HepG2 (cell line): ENCODE results near the gene ARG2.

ENCODE experiments used
- CEBPB ChIP-seq: IDR thresholded peaks from 2 replicates; pipeline ENCODE4 v1.6.1; 2011; ENCODE audit warnings: low read depth, low read length, improper control_type of control experiment, borderline replicate concordance
- NFE2L1 ChIP-seq: sonication (generic); formaldehyde crosslinking; IDR thresholded peaks from 2 replicates; pipeline ENCODE4 v1.4.0; 2020; ENCODE audit warnings: missing genetic modification reagents, mild to moderate bottlenecking, borderline replicate concordance
- SMC3 ChIP-seq: IDR thresholded peaks from 2 replicates; pipeline ENCODE4 v1.6.1; 2011; ENCODE audit warnings: low read length, improper control_type of control experiment
- TARDBP ChIP-seq: sonication (generic); formaldehyde crosslinking; IDR thresholded peaks from 2 replicates; pipeline ENCODE4 v1.8.0; 2022; ENCODE audit warnings: mild to moderate bottlenecking, missing genetic modification reagents
- ZNF589 ChIP-seq: sonication (generic); formaldehyde crosslinking; conservative IDR thresholded peaks from 2 replicates; pipeline ENCODE4 v1.8.0; 2022; ENCODE audit warnings: mild to moderate bottlenecking, moderate library complexity, missing genetic modification reagents
- TF ChIP-seq, protein P1 (sequence below): sonication (generic); formaldehyde crosslinking; IDR thresholded peaks from 2 replicates; pipeline ENCODE4 v1.8.0; 2022; ENCODE audit warnings: mild to moderate bottlenecking, missing genetic modification reagents, borderline replicate concordance
- TF ChIP-seq, protein P2 (sequence below): sonication (generic); formaldehyde crosslinking; IDR thresholded peaks from 2 replicates; pipeline ENCODE4 v1.4.0; 2020; ENCODE audit warnings: low read depth, missing genetic modification reagents
- TF ChIP-seq, protein P3 (sequence below): sonication (generic); formaldehyde crosslinking; IDR thresholded peaks from 2 replicates; pipeline ENCODE4 v1.4.0; 2020; ENCODE audit warnings: missing genetic modification reagents, borderline replicate concordance
- TF ChIP-seq, protein P4 (sequence below): sonication (generic); formaldehyde crosslinking; IDR thresholded peaks from 2 replicates; pipeline ENCODE4 v1.9.0; 2022; ENCODE audit warnings: low read depth, missing genetic modification reagents

DNA sequence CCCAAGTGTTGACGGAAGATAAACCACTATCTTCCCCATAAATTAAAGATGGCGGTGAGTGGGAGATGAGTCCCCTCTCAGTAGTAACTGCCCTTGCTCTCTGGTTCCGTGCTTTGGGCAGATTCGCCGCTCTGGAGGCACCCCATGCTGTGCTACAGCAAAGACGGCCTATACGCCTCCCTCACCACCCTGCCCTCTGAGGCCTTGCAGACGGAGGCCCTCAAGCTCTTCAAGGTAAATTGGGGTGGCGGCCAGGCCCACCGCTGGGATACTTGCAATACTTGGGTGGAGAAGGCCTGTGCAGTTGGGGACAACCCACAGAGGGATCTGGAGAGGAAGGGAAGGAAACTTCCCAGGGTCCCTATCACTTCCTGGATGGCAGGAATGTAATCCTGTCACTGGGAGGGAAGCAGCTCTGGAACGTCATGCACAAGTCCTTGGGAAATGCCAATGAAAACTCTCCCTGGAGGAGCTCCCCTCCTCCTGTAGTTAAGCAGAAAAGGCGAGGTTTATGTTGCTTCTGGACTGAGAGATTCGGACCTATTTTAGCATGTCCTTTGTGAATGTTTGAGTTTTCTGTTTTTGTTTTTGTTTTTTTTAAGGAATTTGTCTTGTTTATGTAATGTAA, 42.4 kb upstream of the ARG2 start:
- TF ChIP-seq CEBPB (no peak), SMC3 (no peak), ZNF589 (CRISPR knock-in tag) (no peak), NFE2L1 (CRISPR knock-in tag) (no peak), TARDBP (CRISPR knock-in tag) (no peak)
- TF ChIP-seq, protein P1, sequence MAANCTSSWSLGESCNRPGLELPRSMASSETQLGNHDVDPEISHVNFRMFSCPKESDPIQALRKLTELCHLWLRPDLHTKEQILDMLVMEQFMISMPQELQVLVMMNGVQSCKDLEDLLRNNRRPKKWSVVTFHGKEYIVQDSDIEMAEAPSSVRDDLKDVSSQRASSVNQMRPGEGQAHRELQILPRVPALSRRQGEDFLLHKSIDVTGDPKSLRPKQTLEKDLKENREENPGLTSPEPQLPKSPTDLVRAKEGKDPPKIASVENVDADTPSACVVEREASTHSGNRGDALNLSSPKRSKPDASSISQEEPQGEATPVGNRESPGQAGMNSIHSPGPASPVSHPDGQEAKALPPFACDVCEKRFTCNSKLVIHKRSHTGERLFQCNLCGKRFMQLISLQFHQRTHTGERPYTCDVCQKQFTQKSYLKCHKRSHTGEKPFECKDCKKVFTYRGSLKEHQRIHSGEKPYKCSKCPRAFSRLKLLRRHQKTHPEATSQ (CRISPR knock-in tag) = no peak
- TF ChIP-seq, protein P2, sequence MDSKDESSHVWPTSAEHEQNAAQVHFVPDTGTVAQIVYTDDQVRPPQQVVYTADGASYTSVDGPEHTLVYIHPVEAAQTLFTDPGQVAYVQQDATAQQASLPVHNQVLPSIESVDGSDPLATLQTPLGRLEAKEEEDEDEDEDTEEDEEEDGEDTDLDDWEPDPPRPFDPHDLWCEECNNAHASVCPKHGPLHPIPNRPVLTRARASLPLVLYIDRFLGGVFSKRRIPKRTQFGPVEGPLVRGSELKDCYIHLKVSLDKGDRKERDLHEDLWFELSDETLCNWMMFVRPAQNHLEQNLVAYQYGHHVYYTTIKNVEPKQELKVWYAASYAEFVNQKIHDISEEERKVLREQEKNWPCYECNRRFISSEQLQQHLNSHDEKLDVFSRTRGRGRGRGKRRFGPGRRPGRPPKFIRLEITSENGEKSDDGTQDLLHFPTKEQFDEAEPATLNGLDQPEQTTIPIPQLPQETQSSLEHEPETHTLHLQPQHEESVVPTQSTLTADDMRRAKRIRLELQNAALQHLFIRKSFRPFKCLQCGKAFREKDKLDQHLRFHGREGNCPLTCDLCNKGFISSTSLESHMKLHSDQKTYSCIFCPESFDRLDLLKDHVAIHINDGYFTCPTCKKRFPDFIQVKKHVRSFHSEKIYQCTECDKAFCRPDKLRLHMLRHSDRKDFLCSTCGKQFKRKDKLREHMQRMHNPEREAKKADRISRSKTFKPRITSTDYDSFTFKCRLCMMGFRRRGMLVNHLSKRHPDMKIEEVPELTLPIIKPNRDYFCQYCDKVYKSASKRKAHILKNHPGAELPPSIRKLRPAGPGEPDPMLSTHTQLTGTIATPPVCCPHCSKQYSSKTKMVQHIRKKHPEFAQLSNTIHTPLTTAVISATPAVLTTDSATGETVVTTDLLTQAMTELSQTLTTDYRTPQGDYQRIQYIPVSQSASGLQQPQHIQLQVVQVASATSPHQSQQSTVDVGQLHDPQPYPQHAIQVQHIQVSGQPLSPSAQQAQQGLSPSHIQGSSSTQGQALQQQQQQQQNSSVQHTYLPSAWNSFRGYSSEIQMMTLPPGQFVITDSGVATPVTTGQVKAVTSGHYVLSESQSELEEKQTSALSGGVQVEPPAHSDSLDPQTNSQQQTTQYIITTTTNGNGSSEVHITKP = no peak
- TF ChIP-seq, protein P3, sequence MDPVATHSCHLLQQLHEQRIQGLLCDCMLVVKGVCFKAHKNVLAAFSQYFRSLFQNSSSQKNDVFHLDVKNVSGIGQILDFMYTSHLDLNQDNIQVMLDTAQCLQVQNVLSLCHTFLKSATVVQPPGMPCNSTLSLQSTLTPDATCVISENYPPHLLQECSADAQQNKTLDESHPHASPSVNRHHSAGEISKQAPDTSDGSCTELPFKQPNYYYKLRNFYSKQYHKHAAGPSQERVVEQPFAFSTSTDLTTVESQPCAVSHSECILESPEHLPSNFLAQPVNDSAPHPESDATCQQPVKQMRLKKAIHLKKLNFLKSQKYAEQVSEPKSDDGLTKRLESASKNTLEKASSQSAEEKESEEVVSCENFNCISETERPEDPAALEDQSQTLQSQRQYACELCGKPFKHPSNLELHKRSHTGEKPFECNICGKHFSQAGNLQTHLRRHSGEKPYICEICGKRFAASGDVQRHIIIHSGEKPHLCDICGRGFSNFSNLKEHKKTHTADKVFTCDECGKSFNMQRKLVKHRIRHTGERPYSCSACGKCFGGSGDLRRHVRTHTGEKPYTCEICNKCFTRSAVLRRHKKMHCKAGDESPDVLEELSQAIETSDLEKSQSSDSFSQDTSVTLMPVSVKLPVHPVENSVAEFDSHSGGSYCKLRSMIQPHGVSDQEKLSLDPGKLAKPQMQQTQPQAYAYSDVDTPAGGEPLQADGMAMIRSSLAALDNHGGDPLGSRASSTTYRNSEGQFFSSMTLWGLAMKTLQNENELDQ = no peak
- TF ChIP-seq, protein P4, sequence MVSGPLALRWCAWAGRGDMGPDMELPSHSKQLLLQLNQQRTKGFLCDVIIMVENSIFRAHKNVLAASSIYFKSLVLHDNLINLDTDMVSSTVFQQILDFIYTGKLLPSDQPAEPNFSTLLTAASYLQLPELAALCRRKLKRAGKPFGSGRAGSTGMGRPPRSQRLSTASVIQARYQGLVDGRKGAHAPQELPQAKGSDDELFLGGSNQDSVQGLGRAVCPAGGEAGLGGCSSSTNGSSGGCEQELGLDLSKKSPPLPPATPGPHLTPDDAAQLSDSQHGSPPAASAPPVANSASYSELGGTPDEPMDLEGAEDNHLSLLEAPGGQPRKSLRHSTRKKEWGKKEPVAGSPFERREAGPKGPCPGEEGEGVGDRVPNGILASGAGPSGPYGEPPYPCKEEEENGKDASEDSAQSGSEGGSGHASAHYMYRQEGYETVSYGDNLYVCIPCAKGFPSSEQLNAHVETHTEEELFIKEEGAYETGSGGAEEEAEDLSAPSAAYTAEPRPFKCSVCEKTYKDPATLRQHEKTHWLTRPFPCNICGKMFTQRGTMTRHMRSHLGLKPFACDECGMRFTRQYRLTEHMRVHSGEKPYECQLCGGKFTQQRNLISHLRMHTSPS = no peak
